ENCODE results near the gene EPAS1. TPM values are rescaled to one million over a fixed set of nuclear protein-coding genes. Genes with fewer than 3 reads are reported as not detected.
A peak's percentile ranks its signal among the peaks of the same experiment; 100 is the strongest.

The EPAS1 gene
- total and polyA plus RNA-seq, 12 donors, result 112 to 415 (median 201) TPM

DNA sequence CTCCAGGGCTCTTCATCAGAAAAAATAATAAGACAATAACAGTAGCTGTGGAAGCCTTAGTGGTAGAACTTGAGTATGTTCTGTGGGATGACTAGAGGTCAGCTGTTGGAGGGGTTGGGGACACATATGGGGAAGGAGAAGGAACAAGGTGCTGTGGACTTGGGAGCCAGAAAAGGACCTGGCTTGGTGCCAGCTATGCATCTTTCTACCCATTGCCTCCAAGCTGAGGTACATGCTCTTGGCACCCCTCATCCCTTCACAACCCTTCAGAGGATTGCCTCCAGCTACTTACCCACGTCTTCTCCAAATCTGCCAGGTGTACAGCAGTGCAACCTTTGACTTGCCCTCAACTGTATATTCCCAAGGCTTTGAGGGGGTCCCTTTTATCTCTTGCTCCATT lies 15.3 kb upstream of the EPAS1 start:
- DNase-seq, result no peak
- WGBS, 2 donors, result 100% methylated on average over 1 of the region's 1 CpG
- Histone ChIP-seq H3K4me3 (no peak overlapping the region), H3K27ac (no peak overlapping the region), H3K9me3 (no peaks in the 10 kb centered on the region), H3K4me1 (peaks cover 0 to 20% (median 6%) of the 10 kb centered on the region in 9 donors), H3K36me3 (no peaks in the 10 kb centered on the region), H3K27me3 (no peaks in the 10 kb centered on the region)
- no peak for ATAC-seq
- intact Hi-C loops (cut with DNase I), result no loop called here
- TF ChIP-seq CTCF (IDR thresholded peaks at IDR 0.05), result no peak

- intact Hi-C loops (cut with DNase I), result no loop called here
- no peak for TF ChIP-seq CTCF (IDR thresholded peaks at IDR 0.05)
- Histone ChIP-seq H3K4me1 (peaks cover 0 to 12% (median 0%) of the 10 kb centered on the region in 9 donors), H3K9me3 (no peaks in the 10 kb centered on the region), H3K36me3 (no peaks in the 10 kb centered on the region), H3K27ac (no peak overlapping the region), H3K4me3 (no peak overlapping the region), H3K27me3 (no peaks in the 10 kb centered on the region)
- DNase-seq, result no peak
- ATAC-seq, result no peak
- 91 to 92% methylated on average over 3 of the region's 3 CpGs for WGBS, 2 donors
Measured at GRCh38 chr2:46283693-46284092, 13.5 kb upstream of the EPAS1 start.

- no peak for DNase-seq
- intact Hi-C loops (cut with DNase I), result no loop called here
- no peak for TF ChIP-seq CTCF (IDR thresholded peaks at IDR 0.05)
- Histone ChIP-seq H3K27ac (peak overlapping the region in 1 of 10 donors; percentile 3), H3K36me3 (no peaks in the 10 kb centered on the region), H3K27me3 (no peaks in the 10 kb centered on the region), H3K4me3 (no peak overlapping the region), H3K9me3 (no peaks in the 10 kb centered on the region), H3K4me1 (peaks cover 0 to 12% (median 0%) of the 10 kb centered on the region in 9 donors)
- WGBS, 2 donors, result 85 to 87% methylated on average over 1 of the region's 1 CpG
- peak in 1 of 8 donors; percentile 34 for ATAC-seq
Measured at GRCh38 chr2:46284260-46284659, 12.9 kb upstream of the EPAS1 start.

GRCh38 chr2:46284796-46285195 lies 12.4 kb upstream of the EPAS1 start:
- WGBS, 2 donors, result 49 to 63% methylated on average over 5 of the region's 5 CpGs
- ATAC-seq, result peak in 4 of 8 donors; percentile 29 to 53 (median 42)
- DNase-seq, result no peak
- intact Hi-C loops (cut with DNase I), result loop anchor here in 1 of 10 donors (5.0 kb wide), 1 partner anchor 217 kb away; no protein-coding TSS in a partner anchor
- H3K27me3 ChIP-seq, result no peaks in the 10 kb centered on the region
- no peak for TF ChIP-seq CTCF (IDR thresholded peaks at IDR 0.05)
- H3K27ac ChIP-seq, result no peak overlapping the region
- no peaks in the 10 kb centered on the region for H3K36me3 ChIP-seq
- no peak overlapping the region for H3K4me3 ChIP-seq
- peaks cover 0 to 12% (median 0%) of the 10 kb centered on the region in 9 donors for H3K4me1 ChIP-seq
- no peaks in the 10 kb centered on the region for H3K9me3 ChIP-seq

Data from heart right ventricle (tissue), 16 donors.